HepG2 (cell line): Measurements from ENCODE around the gene POLR1H. TPM values are rescaled to one million over a fixed set of nuclear protein-coding genes. Genes with fewer than 3 reads are reported as not detected.

Experiments used
- ARNT2 ChIP-seq: sonication (generic); formaldehyde crosslinking; IDR thresholded peaks from 2 replicates; pipeline ENCODE4 v1.8.0; 2022; ENCODE audit warnings: mild to moderate bottlenecking, low read depth, missing genetic modification reagents, moderate library complexity
- CCAR2 ChIP-seq: fragments of 200-400 bp; formaldehyde crosslinking; optimal IDR thresholded peaks from 2 replicates; pipeline ENCODE3; 2018; ENCODE audit warnings: low read depth, mild to moderate bottlenecking, low read length, moderate library complexity
- DBP ChIP-seq: sonication (generic); formaldehyde crosslinking; IDR thresholded peaks from 2 replicates; pipeline ENCODE4 v1.4.0; 2020; ENCODE audit warnings: missing genetic modification reagents; ENCODE audit errors: not compliant biosample characterization
- ELK4 ChIP-seq: sonication (generic); formaldehyde crosslinking; IDR thresholded peaks from 2 replicates; pipeline ENCODE4 v1.9.0; 2021; ENCODE audit warnings: missing genetic modification reagents, borderline replicate concordance
- FOXJ3 ChIP-seq: sonication (generic); formaldehyde crosslinking; IDR thresholded peaks from 2 replicates; pipeline ENCODE4 v1.4.0; 2020; ENCODE audit warnings: missing genetic modification reagents, mild to moderate bottlenecking, borderline replicate concordance
- HNRNPLL ChIP-seq: fragments of 200-400 bp; formaldehyde crosslinking; IDR thresholded peaks from 2 replicates; pipeline ENCODE4 v1.6.1; 2017; ENCODE audit warnings: mild to moderate bottlenecking, low read depth, low read length; ENCODE audit not compliant: poor library complexity, severe bottlenecking
- ISL2 ChIP-seq: sonication (generic); formaldehyde crosslinking; IDR thresholded peaks from 2 replicates; pipeline ENCODE4 v1.5.0; 2020; ENCODE audit warnings: missing genetic modification reagents
- LCORL ChIP-seq, 2 experiments: fragments of 450-650 bp in 1 of 2; sonication (generic) in 1 of 2; formaldehyde crosslinking in 1 of 2; IDR thresholded peaks; 2 replicates each; pipeline versions ENCODE4 v1.5.0 to v1.6.1; 2017 to 2020; ENCODE audit warnings: antibody characterized with exemption in 1 of 2, missing genetic modification reagents in 1 of 2
- MAZ ChIP-seq, 2 experiments: sonication (generic) in 1 of 2; formaldehyde crosslinking in 1 of 2; IDR thresholded peaks; 2 replicates each; pipeline versions ENCODE4 v1.5.0 to v1.6.1; 2012 to 2020; ENCODE audit warnings: low read depth in 2 of 2, mild to moderate bottlenecking in 2 of 2, borderline replicate concordance in 1 of 2, improper control_type of control experiment in 1 of 2, low read length in 1 of 2, missing genetic modification reagents in 1 of 2, moderate library complexity in 1 of 2
- POGZ ChIP-seq: sonication (generic); formaldehyde crosslinking; IDR thresholded peaks from 2 replicates; pipeline ENCODE4 v1.4.0; 2020; ENCODE audit warnings: mild to moderate bottlenecking, missing genetic modification reagents
- SALL1 ChIP-seq: sonication (generic); formaldehyde crosslinking; IDR thresholded peaks from 2 replicates; pipeline ENCODE4 v1.8.0; 2022; ENCODE audit warnings: mild to moderate bottlenecking, missing genetic modification reagents
- SMYD3 ChIP-seq: sonication (generic); formaldehyde crosslinking; IDR thresholded peaks from 2 replicates; pipeline ENCODE4 v1.8.1; 2023; ENCODE audit warnings: mild to moderate bottlenecking, missing genetic modification reagents
- SRSF4 ChIP-seq: fragments of 200-400 bp; formaldehyde crosslinking; IDR thresholded peaks from one replicate; pipeline ENCODE4 v1.6.1; 2018; ENCODE audit warnings: mild to moderate bottlenecking, low read depth, low read length, moderate library complexity; ENCODE audit not compliant: poor library complexity, severe bottlenecking
- TFE3 ChIP-seq: IDR thresholded peaks from 2 replicates; pipeline ENCODE4 v1.6.1; 2016
- TP53 ChIP-seq: sonication (generic); formaldehyde crosslinking; conservative IDR thresholded peaks from 2 replicates; pipeline ENCODE4 v1.4.0; 2020; ENCODE audit warnings: missing genetic modification reagents
- ZFP90 ChIP-seq: sonication (generic); formaldehyde crosslinking; IDR thresholded peaks from 2 replicates; pipeline ENCODE4 v1.8.0; 2022; ENCODE audit warnings: missing genetic modification reagents, mild to moderate bottlenecking, inconsistent platforms, borderline replicate concordance
- ZNF264 ChIP-seq: sonication (generic); formaldehyde crosslinking; IDR thresholded peaks from 2 replicates; pipeline ENCODE4 v1.4.0; 2020; ENCODE audit warnings: missing genetic modification reagents
- ZNF616 ChIP-seq: sonication (generic); formaldehyde crosslinking; IDR thresholded peaks from 2 replicates; pipeline ENCODE4 v1.5.0; 2020; ENCODE audit warnings: low read depth, mild to moderate bottlenecking, missing genetic modification reagents
- ZNF619 ChIP-seq: sonication (generic); formaldehyde crosslinking; IDR thresholded peaks from 2 replicates; pipeline ENCODE4 v1.4.0; 2020; ENCODE audit warnings: mild to moderate bottlenecking, missing genetic modification reagents
- ZNF678 ChIP-seq: sonication (generic); formaldehyde crosslinking; IDR thresholded peaks from 2 replicates; pipeline ENCODE4 v1.4.0; 2020; ENCODE audit warnings: mild to moderate bottlenecking, missing genetic modification reagents
- ZNF768 ChIP-seq: sonication (generic); formaldehyde crosslinking; IDR thresholded peaks from 2 replicates; pipeline ENCODE4 v1.4.0; 2020; ENCODE audit warnings: missing genetic modification reagents
- ZNF800 ChIP-seq: sonication (generic); formaldehyde crosslinking; IDR thresholded peaks from 2 replicates; pipeline ENCODE4 v1.4.0; 2020; ENCODE audit warnings: missing genetic modification reagents
- polyA plus RNA-seq, 8 experiments: library from polyadenylated mRNA; depleted of rRNA in 3 of 8; stranded (reverse) in 7 of 8; unstranded in 1 of 8; fragments of >200 nt; fragmentation: Illumina TruSeq in 4 of 8; extraction: Trizol in 4 of 8; gene quantifications; 2 replicates each; pipeline versions ENCODE4 v1.2.1 to v1.2.3, GENCODE V29; 2011 to 2016; ENCODE audit warnings: low read depth in 4 of 8, missing spikeins in 1 of 8, mixed read lengths in 1 of 8; ENCODE audit not compliant: insufficient read depth in 1 of 8
- total RNA-seq, 5 experiments: library from RNA; depleted of rRNA; stranded (reverse); fragments of >200 nt; fragmentation: Illumina TruSeq; extraction: Trizol; gene quantifications; 2 replicates each; pipeline ENCODE4 v1.2.3, GENCODE V29; 2016; ENCODE audit warnings: low read depth in 1 of 5

POLR1H gene
- total and polyA plus RNA-seq, 2 of the 13 experiments (the other 11 are each of a cell fraction or from before 2014, with no cell fraction given) = 61.4 to 79.8 TPM

- TF ChIP-seq TFE3 (CRISPR knock-in tag) (0 out of 2 replicates have a peak, but pooled peaks have one; percentile 20), ISL2 (CRISPR knock-in tag) (0 out of 2 replicates have a peak, but pooled peaks have one; percentile 22), ELK4 (0 out of 2 replicates have a peak, but pooled peaks have one; percentile 22), ZNF800 (CRISPR knock-in tag) (peak; percentile 86), HNRNPLL (peak; percentile 6), CCAR2 (no peak), ZNF678 (peak; percentile 55; the same call in 1 of the 2 replicates), ZNF619 (peak; percentile 66; the same call in 1 of the 2 replicates), ZNF616 (peak; percentile 82; the same call in 1 of the 2 replicates), MAZ (IDR thresholded peaks at IDR 0.05; ENCODE audit: borderline replicate concordance, low read depth, low read length) (no peak), MAZ (CRISPR knock-in tag; IDR thresholded peaks at IDR 0.05; ENCODE audit: low read depth) (peak; percentile 35; the same call in 1 of the 2 replicates), POGZ (0 out of 2 replicates have a peak, but pooled peaks have one; percentile 23), LCORL (IDR thresholded peaks at IDR 0.05) (no peak), LCORL (CRISPR knock-in tag; IDR thresholded peaks at IDR 0.05) (peak; percentile 61; the same call in 1 of the 2 replicates), FOXJ3 (peak; percentile 20; the same call in 1 of the 2 replicates), TP53 (CRISPR knock-in tag) (0 out of 2 replicates have a peak, but pooled peaks have one; percentile 52), SALL1 (CRISPR knock-in tag) (0 out of 2 replicates have a peak, but pooled peaks have one; percentile 19), ARNT2 (CRISPR knock-in tag) (peak; percentile 52; the same call in 1 of the 2 replicates), ZNF768 (peak; percentile 32; the same call in 1 of the 2 replicates), ZFP90 (CRISPR knock-in tag) (peak; percentile 21; the same call in 1 of the 2 replicates), ZNF264 (0 out of 2 replicates have a peak, but pooled peaks have one; percentile 20), SMYD3 (CRISPR knock-in tag) (no peak), DBP (CRISPR knock-in tag) (peak; percentile 63), SRSF4 (no peak)
Observed at GRCh38 chr6:30075094-30075789, 14.2 kb downstream of the POLR1H start, which contains the start of gene RNF39 (continued).
